Lung (tissue), 12 donors: ENCODE measurements around the gene GMFB. TPM values are rescaled to one million over a fixed set of nuclear protein-coding genes. Genes with fewer than 3 reads are reported as not detected.
A peak's percentile ranks its signal among the peaks of the same experiment; 100 is the strongest.

ENCODE experiments used
- ATAC-seq: fragments of 200-7000 bp; cut with Tn5 transposase; one replicate; pipeline ENCODE4 v1.9.1; 2020; ENCODE audit warnings: moderate number of reproducible peaks; ENCODE audit not compliant: insufficient read depth, low FRiP score
- DNase-seq, 3 donors: peaks; one replicate each; pipeline ENCODE4 v3.0.0-alpha.2; 2013 to 2017
- H3K27ac ChIP-seq, 2 donors: one replicate each; pipeline ENCODE4 v1.5.1; 2013; ENCODE audit warnings: mild to moderate bottlenecking in 2 of 2, moderate library complexity in 2 of 2, control low read depth in 1 of 2, inconsistent platforms in 1 of 2, low read depth in 1 of 2, low read length in 1 of 2
- H3K27me3 ChIP-seq, 3 donors: one replicate each; pipeline ENCODE4 v1.5.1; 2013; ENCODE audit warnings: low read length in 2 of 3; ENCODE audit not compliant: control insufficient read depth in 3 of 3, insufficient read depth in 3 of 3
- H3K36me3 ChIP-seq, 4 donors: one replicate each; pipeline ENCODE4 v1.5.1; 2013; ENCODE audit warnings: low read length in 4 of 4, mild to moderate bottlenecking in 1 of 4, moderate library complexity in 1 of 4; ENCODE audit not compliant: control insufficient read depth in 4 of 4, insufficient read depth in 4 of 4
- H3K4me1 ChIP-seq, 5 donors: one replicate each; pipeline ENCODE4 v1.5.1; 2013; ENCODE audit warnings: low read length in 5 of 5, mild to moderate bottlenecking in 2 of 5, moderate library complexity in 1 of 5; ENCODE audit not compliant: control insufficient read depth in 5 of 5, insufficient read depth in 5 of 5
- H3K4me3 ChIP-seq: one replicate; pipeline ENCODE4 v1.5.1; 2013; ENCODE audit warnings: mild to moderate bottlenecking, control low read depth, moderate library complexity
- H3K9ac ChIP-seq, 2 donors: one replicate each; pipeline ENCODE4 v1.5.1; 2013; ENCODE audit warnings: low read length in 2 of 2, control low read depth in 1 of 2; ENCODE audit not compliant: insufficient read depth in 1 of 2
- H3K9me3 ChIP-seq, 4 donors: one replicate each; pipeline ENCODE4 v1.5.1; 2013; ENCODE audit warnings: low read length in 3 of 4, mild to moderate bottlenecking in 1 of 4, moderate library complexity in 1 of 4; ENCODE audit not compliant: control insufficient read depth in 4 of 4, insufficient read depth in 3 of 4
- WGBS, 2 donors: extraction: QIAGEN DNeasy Blood & Tissue Kit; methylation state at CpG; one replicate each; pipeline ENCODE4 v1.1.7; 2013; 5-methylcytosine and 5-hydroxymethylcytosine counted together
- polyA plus RNA-seq, 2 donors: library from polyadenylated mRNA; stranded (reverse); fragments of 200-250 nt; gene quantifications; one replicate each; pipeline ENCODE4 v1.2.1, GENCODE V29; 2013
- total RNA-seq, 2 donors: library from RNA; depleted of rRNA in 1 of 2; stranded (reverse); fragments of >200 nt in 1 of 2; gene quantifications; one replicate each; pipeline ENCODE4 v1.2.1, GENCODE V29; 2014 to 2021
- TF ChIP-seq, protein P1 (sequence below): IDR thresholded peaks from 2 replicates; pipeline ENCODE4 v1.5.1; 2012; ENCODE audit warnings: mild to moderate bottlenecking; ENCODE audit errors: control extremely low read depth, extremely low read depth
- donor health status: control.
- donor health status: control.
- donor health status: Bipolar disorder and iron deficiency.
- donor health status: healthy.
- donor health status: DM: yes; HTN: yes; CAD: no.

The GMFB gene
- total and polyA plus RNA-seq, 4 donors, result 15.6 to 55.8 (median 35.9) TPM

DNA sequence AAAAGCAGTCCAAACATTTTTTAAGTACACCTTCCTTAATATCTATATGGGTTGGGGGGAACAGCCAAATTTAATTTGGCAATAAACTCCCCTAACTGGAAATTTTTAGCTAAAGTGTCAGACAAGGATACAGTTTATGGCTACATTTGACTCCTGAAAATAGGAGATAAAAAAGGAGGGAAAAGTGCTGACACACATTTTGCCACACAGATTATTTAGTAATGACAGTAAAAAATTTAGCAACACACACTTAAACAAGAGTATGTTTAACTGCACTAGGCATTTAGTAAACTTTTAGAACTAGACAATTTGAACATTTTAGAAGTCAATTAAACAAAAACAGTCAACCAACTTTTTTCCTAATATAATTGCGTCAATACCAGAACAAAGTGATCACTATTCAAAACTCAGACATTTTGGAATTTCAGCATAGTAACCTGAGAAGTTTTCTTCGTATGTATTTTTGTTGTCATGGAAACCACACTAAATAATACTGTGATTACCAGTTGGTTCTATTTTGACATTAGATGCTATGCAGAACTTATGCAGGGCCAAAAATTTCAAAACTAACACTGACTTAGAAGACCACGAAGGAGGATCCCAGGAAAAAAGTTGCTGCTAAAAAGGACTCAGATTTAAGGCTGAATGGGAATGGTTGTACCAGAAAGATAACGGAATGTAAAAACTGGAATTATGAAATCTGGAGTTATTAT, 13.4 kb downstream of the GMFB start:
- 68 to 76% methylated on average over 4 of the region's 4 CpGs for WGBS, 2 donors
- H3K4me1 ChIP-seq, result peaks cover 0 to 8% (median 5%) of the 10 kb centered on the region in 5 donors
- no peaks in the 10 kb centered on the region for H3K27me3 ChIP-seq
- no peak overlapping the region for H3K4me3 ChIP-seq
- no peak overlapping the region for H3K27ac ChIP-seq
- ATAC-seq (no peak), DNase-seq (peak in 2 of 3 donors; percentile 24 to 48)
- H3K9ac ChIP-seq, result no peak overlapping the region
- H3K36me3 ChIP-seq, result peaks cover 1 to 14% (median 5%) of the 10 kb centered on the region in 4 donors
- TF ChIP-seq, protein P1, sequence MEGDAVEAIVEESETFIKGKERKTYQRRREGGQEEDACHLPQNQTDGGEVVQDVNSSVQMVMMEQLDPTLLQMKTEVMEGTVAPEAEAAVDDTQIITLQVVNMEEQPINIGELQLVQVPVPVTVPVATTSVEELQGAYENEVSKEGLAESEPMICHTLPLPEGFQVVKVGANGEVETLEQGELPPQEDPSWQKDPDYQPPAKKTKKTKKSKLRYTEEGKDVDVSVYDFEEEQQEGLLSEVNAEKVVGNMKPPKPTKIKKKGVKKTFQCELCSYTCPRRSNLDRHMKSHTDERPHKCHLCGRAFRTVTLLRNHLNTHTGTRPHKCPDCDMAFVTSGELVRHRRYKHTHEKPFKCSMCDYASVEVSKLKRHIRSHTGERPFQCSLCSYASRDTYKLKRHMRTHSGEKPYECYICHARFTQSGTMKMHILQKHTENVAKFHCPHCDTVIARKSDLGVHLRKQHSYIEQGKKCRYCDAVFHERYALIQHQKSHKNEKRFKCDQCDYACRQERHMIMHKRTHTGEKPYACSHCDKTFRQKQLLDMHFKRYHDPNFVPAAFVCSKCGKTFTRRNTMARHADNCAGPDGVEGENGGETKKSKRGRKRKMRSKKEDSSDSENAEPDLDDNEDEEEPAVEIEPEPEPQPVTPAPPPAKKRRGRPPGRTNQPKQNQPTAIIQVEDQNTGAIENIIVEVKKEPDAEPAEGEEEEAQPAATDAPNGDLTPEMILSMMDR, result no peak
- no peaks in the 10 kb centered on the region for H3K9me3 ChIP-seq

DNA sequence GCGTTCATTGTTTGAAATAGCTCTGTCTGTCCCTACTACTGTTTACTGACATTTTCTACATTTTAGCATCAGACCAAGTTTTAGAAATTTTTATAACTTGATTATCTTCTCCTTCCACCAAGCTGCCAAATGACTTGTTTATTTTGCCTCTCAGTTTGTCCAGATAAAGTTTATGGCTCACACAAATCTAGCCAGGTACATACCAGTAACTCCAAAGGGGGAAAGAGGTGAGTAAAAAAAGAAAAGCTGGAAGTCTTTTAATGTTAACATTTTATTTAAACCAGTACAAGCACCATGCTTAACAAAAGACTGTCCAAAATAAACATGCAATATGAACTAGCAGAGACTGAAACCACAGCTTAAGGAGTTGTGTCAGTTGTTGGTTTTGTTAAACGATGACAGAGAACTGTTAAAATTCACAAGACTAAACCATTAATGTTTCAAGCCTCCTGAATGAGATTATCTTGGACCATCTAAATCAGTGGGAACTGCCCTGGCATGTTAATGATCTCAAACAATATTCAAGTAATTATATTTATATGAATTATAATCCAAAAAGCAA, 14.5 kb downstream of the GMFB start:
- ATAC-seq, result no peak
- WGBS, 2 donors, result 69 to 83% methylated on average over 2 of the region's 2 CpGs
- H3K27ac ChIP-seq, result no peak overlapping the region

DNA sequence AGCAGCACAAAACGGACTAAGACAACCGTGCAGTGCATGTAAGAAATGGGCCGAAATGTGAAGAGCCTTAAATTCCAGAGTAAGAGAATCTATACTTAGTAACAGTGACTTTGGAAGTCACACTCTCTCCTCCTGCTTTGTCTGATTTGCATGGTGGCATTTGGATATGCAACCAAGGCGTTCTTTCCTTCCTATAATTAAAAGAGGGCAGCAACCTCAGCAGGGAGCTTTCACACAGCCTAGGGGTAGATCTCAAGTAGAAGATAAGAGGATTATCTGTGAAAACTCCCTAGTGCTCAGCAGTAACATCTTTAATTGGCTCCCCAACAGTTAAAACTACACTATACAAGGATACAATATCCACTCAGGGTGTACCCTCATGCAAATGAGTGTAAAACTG, 16.5 kb downstream of the GMFB start:
- Histone ChIP-seq H3K9ac (no peak overlapping the region), H3K9me3 (no peaks in the 10 kb centered on the region), H3K4me1 (peaks cover 0 to 8% (median 5%) of the 10 kb centered on the region in 5 donors), H3K4me3 (no peak overlapping the region), H3K27me3 (no peaks in the 10 kb centered on the region), H3K27ac (no peak overlapping the region), H3K36me3 (peaks cover 0 to 2% (median under 1%) of the 10 kb centered on the region in 4 donors)
- TF ChIP-seq, protein P1, result no peak
- 95% methylated on average over 4 of the region's 4 CpGs for WGBS, 2 donors
- no peak for DNase-seq
- no peak for ATAC-seq

More for the DNA sequence above, 14.5 kb downstream of the GMFB start:
- H3K9me3 ChIP-seq, result no peaks in the 10 kb centered on the region
- H3K27me3 ChIP-seq, result no peaks in the 10 kb centered on the region
- TF ChIP-seq, protein P1, result no peak
- peaks cover 0 to 8% (median 5%) of the 10 kb centered on the region in 5 donors for H3K4me1 ChIP-seq
- H3K9ac ChIP-seq, result no peak overlapping the region
- no peak overlapping the region for H3K4me3 ChIP-seq
- no peak for DNase-seq
- peaks cover 1 to 14% (median 5%) of the 10 kb centered on the region in 4 donors for H3K36me3 ChIP-seq
